Esophagus muscularis mucosa (tissue), 4 donors: ENCODE measurements around the gene ACE.

Experiments used
- CTCF ChIP-seq, 3 experiments: fragments of 200-600 bp in 2 of 3; fragments of 450-650 bp in 1 of 3; sonication (generic) in 2 of 3; IDR thresholded peaks; one replicate each; pipeline ENCODE4 v1.5.1; 2017 to 2019; ENCODE audit warnings: antibody characterized with exemption in 3 of 3, mild to moderate bottlenecking in 2 of 3, moderate library complexity in 1 of 3
- EP300 ChIP-seq: sonication (generic); formaldehyde crosslinking; IDR thresholded peaks from one replicate; pipeline ENCODE4 v1.6.1; 2017; ENCODE audit warnings: antibody characterized with exemption
- POLR2A ChIP-seq: fragments of 450-650 bp; IDR thresholded peaks from one replicate; pipeline ENCODE4 v1.6.1; 2017; ENCODE audit warnings: antibody characterized with exemption, moderate library complexity, mild to moderate bottlenecking, low read depth

GRCh38 chr17:63495491-63495890, 18.6 kb downstream of the ACE start:
- no peak for TF ChIP-seq POLR2A
- TF ChIP-seq CTCF (IDR thresholded peaks at IDR 0.05), result no peak
- TF ChIP-seq EP300, result no peak
